Measurements from ENCODE around the gene NAT14.
"Not testable (repeated sequence)": the region's sequence is repeated elsewhere in the genome, so short reads cannot be mapped to it uniquely, and the experiment has no call there.

The NAT14 gene

GRCh38 chr19:55484593-55485438 is at the start of gene NAT14:
Gene NAT14 (plus strand): TSS chr19:55485188. CDS start chr19:55485709, 521 bp downstream.
- DNase-seq, result peak; percentile 64

GRCh38 chr19:55436847-55437246 is 48.1 kb upstream of the NAT14 start:
- no peak for DNase-seq

GRCh38 chr19:55437410-55437809 is 47.6 kb upstream of the NAT14 start:
- peak; percentile 10 for DNase-seq

GRCh38 chr19:55439052-55439451 is 45.9 kb upstream of the NAT14 start:
- DNase-seq, result no peak

- DNase-seq, result no peak
Measured at GRCh38 chr19:55440411-55441105, 44.4 kb upstream of the NAT14 start.

GRCh38 chr19:55441319-55441691 is 43.7 kb upstream of the NAT14 start:
- no peak for DNase-seq

GRCh38 chr19:55441692-55442321 is 43.2 kb upstream of the NAT14 start:
- no peak for DNase-seq

GRCh38 chr19:55442372-55442961 is 42.5 kb upstream of the NAT14 start:
- DNase-seq, result no peak

GRCh38 chr19:55443045-55443823 is 41.8 kb upstream of the NAT14 start, which contains the start of gene SHISA7:
Gene SHISA7 (minus strand): TSS chr19:55443300. CDS start chr19:55442863, 437 bp downstream.
- no peak for DNase-seq

GRCh38 chr19:55443824-55444480 is 41.0 kb upstream of the NAT14 start:
- DNase-seq, result no peak

- no peak for DNase-seq
Measured at GRCh38 chr19:55444646-55445045, 40.3 kb upstream of the NAT14 start.

- no peak for DNase-seq
Measured at GRCh38 chr19:55446060-55446459, 38.9 kb upstream of the NAT14 start.

GRCh38 chr19:55447421-55448174 is 37.4 kb upstream of the NAT14 start:
- DNase-seq, result no peak

- not testable (repeated sequence) for DNase-seq
Measured at GRCh38 chr19:55448175-55448490, 36.9 kb upstream of the NAT14 start.

- DNase-seq, result no peak
Measured at GRCh38 chr19:55449469-55449868, 35.5 kb upstream of the NAT14 start.

- no peak for DNase-seq
Measured at GRCh38 chr19:55451163-55451964, 33.6 kb upstream of the NAT14 start.

- no peak for DNase-seq
Measured at GRCh38 chr19:55451965-55452748, 32.8 kb upstream of the NAT14 start.

- DNase-seq, result no peak
Measured at GRCh38 chr19:55452749-55453346, 32.1 kb upstream of the NAT14 start.
